HUES6 (cell line): ENCODE measurements around the gene HLCS.

ENCODE experiments used
- H3K27ac ChIP-seq: 2 replicates; pipeline ENCODE4 v1.7.0; 2013; ENCODE audit warnings: low read depth, mild to moderate bottlenecking, low read length, inconsistent platforms
- H3K27me3 ChIP-seq: 2 replicates; pipeline ENCODE4 v1.6.1; 2013; ENCODE audit warnings: low read length; ENCODE audit not compliant: control insufficient read depth, insufficient read depth
- H3K36me3 ChIP-seq: 2 replicates; pipeline ENCODE4 v1.6.1; 2013; ENCODE audit warnings: low read length; ENCODE audit not compliant: control insufficient read depth, insufficient read depth
- H3K4me1 ChIP-seq: 2 replicates; pipeline ENCODE4 v1.6.1; 2013; ENCODE audit warnings: low read length; ENCODE audit not compliant: control insufficient read depth, insufficient read depth
- H3K4me3 ChIP-seq: 2 replicates; pipeline ENCODE4 v1.5.1; 2013; ENCODE audit warnings: low read depth, low read length
- H3K9ac ChIP-seq: one replicate; pipeline ENCODE4 v1.6.1; 2013; ENCODE audit warnings: mild to moderate bottlenecking, low read length
- H3K9me3 ChIP-seq: 2 replicates; pipeline ENCODE4 v1.6.1; 2013; ENCODE audit warnings: low read depth, low read length; ENCODE audit not compliant: control insufficient read depth, insufficient read depth

The HLCS gene

GRCh38 chr21:36926989-36927718, 39.3 kb downstream of the HLCS start:
- Histone ChIP-seq H3K27me3 (no peaks in the 10 kb centered on the region), H3K36me3 (no peaks in the 10 kb centered on the region), H3K9me3 (no peaks in the 10 kb centered on the region), H3K4me1 (no peaks in the 10 kb centered on the region), H3K9ac (no peak overlapping the region), H3K27ac (no peak overlapping the region), H3K4me3 (no peak overlapping the region)

DNA sequence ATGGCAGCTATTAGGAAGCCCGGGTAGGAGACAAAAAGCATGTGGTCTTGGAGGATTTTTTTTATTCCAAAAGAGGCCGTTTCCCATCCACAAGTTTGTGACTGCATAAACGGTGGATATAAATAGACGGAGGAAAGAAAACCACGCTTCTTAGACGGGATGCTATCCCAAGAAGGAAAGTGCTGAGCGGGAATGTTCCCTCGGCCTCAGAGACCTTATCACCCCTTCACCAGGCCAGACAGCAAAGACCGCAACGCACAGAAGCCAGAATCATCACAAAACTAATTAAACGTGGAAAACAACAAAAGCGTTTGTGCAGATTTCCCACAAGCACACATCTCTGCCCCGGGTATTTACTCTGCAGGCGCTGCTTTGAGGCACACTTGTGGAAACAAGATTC, 43.2 kb downstream of the HLCS start:
- Histone ChIP-seq H3K9me3 (no peaks in the 10 kb centered on the region), H3K4me3 (no peak overlapping the region), H3K27me3 (no peaks in the 10 kb centered on the region), H3K27ac (no peak overlapping the region), H3K36me3 (no peaks in the 10 kb centered on the region), H3K9ac (no peak overlapping the region), H3K4me1 (no peaks in the 10 kb centered on the region; the same call in 1 of the 2 replicates)

GRCh38 chr21:36922861-36923260, 43.6 kb downstream of the HLCS start:
- no peaks in the 10 kb centered on the region for H3K27me3 ChIP-seq
- H3K36me3 ChIP-seq, result no peaks in the 10 kb centered on the region
- no peak overlapping the region for H3K27ac ChIP-seq
- no peaks in the 10 kb centered on the region; the same call in 1 of the 2 replicates for H3K4me1 ChIP-seq
- H3K9ac ChIP-seq, result no peak overlapping the region
- H3K9me3 ChIP-seq, result no peaks in the 10 kb centered on the region
- H3K4me3 ChIP-seq, result no peak overlapping the region

DNA sequence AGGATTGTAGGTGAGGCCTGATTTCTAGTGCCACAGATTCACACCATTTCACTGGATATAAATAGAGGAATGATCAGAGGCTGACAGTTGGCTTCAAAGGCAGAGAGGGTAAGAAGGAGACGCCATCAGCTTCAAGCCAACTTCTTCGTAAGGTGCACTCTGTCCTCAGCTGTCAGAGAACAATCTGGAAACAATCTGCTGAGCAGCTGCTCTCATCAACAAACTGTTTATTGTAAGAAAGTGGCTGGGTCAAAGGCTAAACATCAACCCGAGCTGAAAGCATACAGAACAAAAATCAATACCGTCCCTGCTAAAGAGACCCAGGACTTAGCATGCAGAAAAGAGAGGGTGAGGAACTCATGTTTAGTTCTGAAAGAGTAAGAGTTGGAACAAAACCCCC, 48.2 kb downstream of the HLCS start:
- Histone ChIP-seq H3K27ac (no peak overlapping the region), H3K4me3 (no peak overlapping the region), H3K4me1 (peaks cover 32% of the 10 kb centered on the region), H3K9me3 (no peaks in the 10 kb centered on the region), H3K9ac (no peak overlapping the region), H3K36me3 (no peaks in the 10 kb centered on the region), H3K27me3 (no peaks in the 10 kb centered on the region)

GRCh38 chr21:36917471-36918158, 48.9 kb downstream of the HLCS start:
- Histone ChIP-seq H3K4me3 (no peak overlapping the region), H3K9ac (no peak overlapping the region), H3K27me3 (no peaks in the 10 kb centered on the region), H3K27ac (no peak overlapping the region), H3K36me3 (no peaks in the 10 kb centered on the region), H3K9me3 (no peaks in the 10 kb centered on the region), H3K4me1 (peaks cover 35% of the 10 kb centered on the region)

DNA sequence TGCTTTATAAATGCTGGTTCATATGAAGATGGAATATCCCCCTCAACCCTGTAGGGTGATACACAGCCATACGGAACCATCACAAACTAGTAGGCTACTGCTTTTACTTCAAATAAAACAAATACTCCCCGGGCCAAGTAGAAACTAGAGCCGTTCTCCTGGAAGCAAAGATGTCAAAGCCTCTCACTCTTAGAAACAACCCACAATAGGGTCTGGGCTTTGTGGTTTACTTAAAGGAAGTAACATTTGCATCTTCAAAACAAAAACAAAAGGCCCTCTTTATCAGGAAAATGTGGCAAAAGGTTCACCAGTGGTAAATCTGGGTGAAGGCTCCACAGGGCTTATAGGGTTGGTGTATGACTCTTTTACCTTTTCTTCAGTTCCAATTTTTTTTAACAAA, 49.8 kb downstream of the HLCS start:
- no peak overlapping the region for H3K27ac ChIP-seq

DNA sequence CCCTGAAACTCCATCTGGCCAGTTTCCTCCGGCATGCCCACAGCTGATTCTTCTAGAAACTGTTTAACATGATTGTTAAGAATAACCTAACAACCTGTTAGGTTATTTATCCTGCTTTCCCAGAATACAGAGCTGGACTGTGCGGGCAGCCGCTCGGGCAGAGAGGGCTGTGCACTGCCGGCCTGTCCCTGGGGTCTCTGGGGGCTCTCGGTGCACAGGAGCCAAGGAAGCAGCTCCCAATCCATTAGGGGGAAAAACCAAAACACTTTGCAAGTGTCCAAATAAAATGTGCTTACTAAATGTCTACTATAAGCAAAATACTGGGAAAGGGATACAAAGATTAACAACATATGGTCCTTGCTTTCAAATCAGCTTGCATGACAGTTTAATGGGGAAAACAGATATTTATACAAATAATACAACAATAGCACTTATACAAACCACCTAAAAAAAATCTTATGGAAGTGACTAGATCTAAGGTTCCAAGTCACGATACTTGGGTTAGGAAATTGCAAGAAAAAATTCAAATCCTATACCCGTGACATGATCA, 50.7 kb downstream of the HLCS start:
- Histone ChIP-seq H3K4me1 (peaks cover 35% of the 10 kb centered on the region), H3K36me3 (no peaks in the 10 kb centered on the region), H3K4me3 (no peak overlapping the region), H3K9ac (no peak overlapping the region), H3K9me3 (no peaks in the 10 kb centered on the region), H3K27me3 (no peaks in the 10 kb centered on the region), H3K27ac (no peak overlapping the region)

More for the DNA sequence above, 49.8 kb downstream of the HLCS start:
- peaks cover 35% of the 10 kb centered on the region for H3K4me1 ChIP-seq
- no peaks in the 10 kb centered on the region for H3K9me3 ChIP-seq
- H3K27me3 ChIP-seq, result no peaks in the 10 kb centered on the region
- no peaks in the 10 kb centered on the region for H3K36me3 ChIP-seq
- H3K4me3 ChIP-seq, result no peak overlapping the region
- H3K9ac ChIP-seq, result no peak overlapping the region

DNA sequence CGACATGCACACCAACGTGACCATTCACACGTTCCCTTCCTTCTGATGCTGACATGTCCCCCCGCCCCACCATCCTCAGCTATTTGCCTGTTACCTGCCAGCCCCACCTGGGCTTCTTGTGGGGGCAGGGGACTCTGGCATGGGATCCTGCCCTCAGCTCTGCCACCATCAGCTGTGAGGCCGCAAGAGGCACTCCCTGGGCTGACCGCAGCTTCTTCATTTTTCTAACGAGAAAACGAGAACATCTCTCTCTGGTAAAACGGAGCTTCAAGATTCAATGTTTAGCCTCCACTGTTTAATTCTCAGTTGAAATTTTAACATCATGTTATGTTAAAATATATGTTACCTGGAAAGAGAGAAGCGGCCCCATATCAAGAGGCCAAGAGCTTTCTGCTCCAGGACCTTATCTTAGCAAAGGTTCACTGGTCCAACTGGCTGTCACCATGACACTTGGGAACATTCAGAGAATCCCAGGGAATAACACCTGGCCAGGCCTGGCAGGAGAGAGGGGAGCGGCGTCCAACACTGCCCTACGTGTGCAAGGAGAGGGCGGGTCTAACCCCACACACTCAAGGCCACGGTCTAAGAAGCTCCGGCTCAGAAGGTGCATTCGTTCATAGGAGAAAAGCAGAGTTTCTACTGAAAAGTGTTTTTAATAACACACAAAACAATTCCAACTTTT, 51.3 kb downstream of the HLCS start:
- Histone ChIP-seq H3K4me3 (no peak overlapping the region), H3K9ac (no peak overlapping the region), H3K9me3 (no peaks in the 10 kb centered on the region), H3K27ac (no peak overlapping the region), H3K27me3 (no peaks in the 10 kb centered on the region), H3K4me1 (peaks cover 35% of the 10 kb centered on the region), H3K36me3 (no peaks in the 10 kb centered on the region)

- Histone ChIP-seq H3K9ac (no peak overlapping the region), H3K27ac (no peak overlapping the region), H3K4me1 (peaks cover 35% of the 10 kb centered on the region), H3K9me3 (no peaks in the 10 kb centered on the region), H3K27me3 (no peaks in the 10 kb centered on the region), H3K36me3 (no peaks in the 10 kb centered on the region), H3K4me3 (no peak overlapping the region)
Observed at GRCh38 chr21:36914244-36915013, 52.0 kb downstream of the HLCS start.

DNA sequence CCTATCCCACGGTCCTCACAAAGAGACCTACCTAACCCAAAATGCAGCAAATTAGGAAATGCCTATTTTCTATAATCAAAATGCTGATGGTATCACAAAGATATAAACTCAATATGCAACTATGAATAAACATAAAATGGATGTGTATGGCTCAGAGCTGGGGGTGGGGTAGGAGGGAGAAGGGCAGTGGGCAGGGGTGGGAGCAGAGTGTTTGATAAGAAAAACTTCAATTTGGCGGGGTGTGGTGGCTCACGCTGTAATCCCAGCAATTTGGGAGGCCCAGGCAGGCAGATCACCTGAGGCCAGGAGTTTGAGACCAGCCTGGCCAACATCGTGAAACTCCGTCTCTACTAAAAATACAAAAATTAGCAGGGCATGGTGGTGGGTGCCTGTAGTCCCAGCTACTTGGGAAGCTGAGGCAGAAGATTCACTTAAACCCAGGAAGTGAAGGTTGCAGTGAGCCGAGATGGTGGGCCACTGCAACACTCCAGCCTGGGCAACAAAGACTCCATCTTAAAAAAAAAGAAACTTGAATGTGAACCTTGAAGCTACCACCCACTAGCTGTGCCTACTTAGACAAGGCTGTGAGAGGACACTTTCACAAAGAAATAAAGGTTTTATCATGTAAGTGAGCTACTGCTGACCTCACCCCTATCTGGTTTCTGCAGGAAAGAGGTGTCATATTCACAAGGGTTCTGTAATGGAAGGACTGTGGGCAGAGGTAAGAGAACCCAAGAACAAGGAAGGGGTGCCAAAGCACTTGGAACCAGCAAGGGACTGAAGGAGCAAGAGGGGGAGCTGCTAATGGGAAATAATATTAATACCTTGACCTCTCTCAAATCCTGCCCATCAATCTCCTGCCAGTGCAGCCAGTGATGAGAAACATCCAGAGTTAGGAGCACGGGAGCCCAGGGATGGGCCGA, 53.0 kb downstream of the HLCS start:
- Histone ChIP-seq H3K27me3 (no peaks in the 10 kb centered on the region), H3K27ac (no peak overlapping the region), H3K36me3 (no peaks in the 10 kb centered on the region), H3K4me3 (no peak overlapping the region), H3K9me3 (no peaks in the 10 kb centered on the region), H3K4me1 (peaks cover 35% of the 10 kb centered on the region), H3K9ac (no peak overlapping the region)
